ENCODE results near the gene RRAGD. TPM values are rescaled to one million over a fixed set of nuclear protein-coding genes. Genes with fewer than 3 reads are reported as not detected.

Gene RRAGD
- total RNA-seq, 1 donor from 2014 or later: 17.9 TPM

DNA sequence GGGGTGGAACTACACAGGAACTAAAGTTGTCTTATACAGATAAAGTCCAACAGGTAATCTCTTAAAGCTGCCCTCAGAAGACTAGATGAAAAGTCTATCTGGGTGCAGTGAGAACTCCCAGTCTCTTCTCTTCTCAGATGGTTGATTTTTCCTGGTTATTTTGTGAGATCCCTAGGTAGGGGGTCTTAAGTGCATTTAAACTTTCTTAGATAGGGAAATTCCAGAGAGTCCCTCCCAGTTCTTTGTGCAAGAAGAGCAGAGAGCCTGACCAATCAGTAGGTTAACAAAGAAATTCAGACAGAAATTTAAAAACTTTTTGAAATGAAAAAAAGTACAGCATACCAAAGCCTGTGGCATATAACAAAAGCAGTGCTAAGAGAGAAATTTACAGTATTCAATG, 95.0 kb downstream of the RRAGD start:
- Mint-ChIP-seq H3K36me3 (ENCODE audit: low read depth) (peaks cover 12% of the 10 kb centered on the region), H3K9me3 (ENCODE audit: low read depth) (peaks cover 5% of the 10 kb centered on the region), H3K4me3 (ENCODE audit: unreplicated experiment) (no peak overlapping the region), H3K4me1 (ENCODE audit: low read depth) (peaks cover 21% of the 10 kb centered on the region), H3K27me3 (ENCODE audit: low read depth) (no peaks in the 10 kb centered on the region), H3K27ac (ENCODE audit: unreplicated experiment) (no peak overlapping the region)
- TF ChIP-seq, protein P1, sequence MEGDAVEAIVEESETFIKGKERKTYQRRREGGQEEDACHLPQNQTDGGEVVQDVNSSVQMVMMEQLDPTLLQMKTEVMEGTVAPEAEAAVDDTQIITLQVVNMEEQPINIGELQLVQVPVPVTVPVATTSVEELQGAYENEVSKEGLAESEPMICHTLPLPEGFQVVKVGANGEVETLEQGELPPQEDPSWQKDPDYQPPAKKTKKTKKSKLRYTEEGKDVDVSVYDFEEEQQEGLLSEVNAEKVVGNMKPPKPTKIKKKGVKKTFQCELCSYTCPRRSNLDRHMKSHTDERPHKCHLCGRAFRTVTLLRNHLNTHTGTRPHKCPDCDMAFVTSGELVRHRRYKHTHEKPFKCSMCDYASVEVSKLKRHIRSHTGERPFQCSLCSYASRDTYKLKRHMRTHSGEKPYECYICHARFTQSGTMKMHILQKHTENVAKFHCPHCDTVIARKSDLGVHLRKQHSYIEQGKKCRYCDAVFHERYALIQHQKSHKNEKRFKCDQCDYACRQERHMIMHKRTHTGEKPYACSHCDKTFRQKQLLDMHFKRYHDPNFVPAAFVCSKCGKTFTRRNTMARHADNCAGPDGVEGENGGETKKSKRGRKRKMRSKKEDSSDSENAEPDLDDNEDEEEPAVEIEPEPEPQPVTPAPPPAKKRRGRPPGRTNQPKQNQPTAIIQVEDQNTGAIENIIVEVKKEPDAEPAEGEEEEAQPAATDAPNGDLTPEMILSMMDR (IDR thresholded peaks at IDR 0.05): no peak
- no peak for DNase-seq (ENCODE audit: low spot score)

DNA sequence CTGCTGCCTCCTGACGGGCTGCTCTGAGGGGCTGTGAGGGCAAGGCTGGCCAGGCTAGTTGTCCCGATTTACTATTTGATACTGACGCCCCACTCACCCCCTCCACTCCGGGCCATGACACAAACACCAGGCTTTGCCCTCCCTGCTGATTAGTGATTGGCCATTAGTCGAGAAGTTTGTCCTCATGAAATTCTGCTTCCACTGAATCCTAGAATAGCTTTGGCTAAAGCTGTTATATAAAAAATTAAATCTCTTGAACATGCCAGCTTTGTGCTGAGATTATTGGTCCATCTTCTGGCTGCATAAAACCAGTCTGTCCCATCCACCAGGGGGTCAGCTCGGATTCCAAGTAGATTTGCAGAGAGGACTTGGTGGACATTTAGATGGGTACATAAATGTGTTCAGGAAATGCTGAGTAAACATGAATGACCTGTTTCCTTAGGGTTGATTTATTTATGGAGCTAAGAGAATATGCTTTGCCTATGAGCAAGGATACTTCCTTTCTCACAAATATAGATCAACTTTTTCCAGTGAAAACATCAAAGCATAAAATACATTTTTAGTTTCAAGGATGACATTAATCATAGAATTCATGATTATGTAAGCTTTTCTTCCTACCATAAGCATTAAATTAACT, 96.7 kb downstream of the RRAGD start, which contains the start of gene GABRR2:
Gene GABRR2, minus strand, starts transcription at position 51 of the 637 bp plus-strand sequence. CDS start 134 bp downstream, outside the sequence.
- Mint-ChIP-seq H3K9me3 (ENCODE audit: low read depth) (peaks cover 4% of the 10 kb centered on the region), H3K27ac (ENCODE audit: unreplicated experiment) (peak within 1 kb of the TSS; percentile 12), H3K4me3 (ENCODE audit: unreplicated experiment) (no peak within 1 kb of the TSS), H3K4me1 (ENCODE audit: low read depth) (peaks cover 35% of the 10 kb centered on the region), H3K36me3 (ENCODE audit: low read depth) (peaks cover 7% of the 10 kb centered on the region), H3K27me3 (ENCODE audit: low read depth) (peaks cover under 1% of the 10 kb centered on the region)
- TF ChIP-seq, protein P1 (IDR thresholded peaks at IDR 0.05): no peak
- DNase-seq (ENCODE audit: low spot score): no peak

DNA sequence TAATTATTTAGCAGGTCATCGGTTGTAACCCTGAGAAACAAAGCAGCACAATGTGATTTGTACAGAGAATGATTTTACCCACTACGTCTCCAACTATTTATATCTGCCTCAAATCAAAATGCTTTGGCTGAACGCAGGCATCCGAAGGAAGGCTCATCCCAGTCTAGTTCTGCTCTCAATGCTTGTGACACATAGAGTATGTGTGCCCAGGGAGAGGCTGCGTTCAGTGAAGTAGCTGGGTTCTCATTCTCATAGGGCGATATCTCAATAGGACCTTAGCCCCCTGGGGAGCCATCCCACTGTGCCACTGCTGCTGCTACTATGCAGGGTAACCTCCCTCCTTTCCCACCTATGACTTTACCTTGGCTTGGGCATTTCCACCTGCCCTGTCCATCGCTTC, 97.4 kb downstream of the RRAGD start:
- H3K9me3 Mint-ChIP-seq (ENCODE audit: low read depth): no peaks in the 10 kb centered on the region
- peaks cover 6% of the 10 kb centered on the region for H3K27me3 Mint-ChIP-seq (ENCODE audit: low read depth)
- H3K36me3 Mint-ChIP-seq (ENCODE audit: low read depth): peaks cover 4% of the 10 kb centered on the region
- no peak overlapping the region for H3K27ac Mint-ChIP-seq (ENCODE audit: unreplicated experiment)
- DNase-seq (ENCODE audit: low spot score): no peak
- H3K4me1 Mint-ChIP-seq (ENCODE audit: low read depth): peaks cover 35% of the 10 kb centered on the region
- H3K4me3 Mint-ChIP-seq (ENCODE audit: unreplicated experiment): no peak overlapping the region
- TF ChIP-seq, protein P1 (IDR thresholded peaks at IDR 0.05): no peak

Other genes with a start within 250 kb of the RRAGD start
- not detected in 3 replicates for gene GABRR1, start 194.9 kb downstream of the RRAGD start, total RNA-seq
- 0.57 to 1.4 TPM (median 0.72 TPM) in 3 replicates for gene GABRR2, start 97.0 kb downstream of the RRAGD start, total RNA-seq
- gene UBE2J1, start 59.6 kb downstream of the RRAGD start, total RNA-seq: 42.6 to 49.8 TPM (median 49.1 TPM) in 3 replicates
- 22.4 to 31.3 TPM (median 28.7 TPM) in 3 replicates for gene ANKRD6, start 20.9 kb upstream of the RRAGD start, total RNA-seq
- gene LYRM2, start 226.5 kb upstream of the RRAGD start, total RNA-seq: 27.5 to 33.1 TPM (median 29.5 TPM) in 3 replicates

All from chondrocyte (in vitro differentiated cells).